HG03066 (cell line): ENCODE results near the gene GDE1.
A peak's percentile ranks its signal among the peaks of the same experiment; 100 is the strongest.
"Not testable (repeated sequence)": the region's sequence is repeated elsewhere in the genome, so short reads cannot be mapped to it uniquely, and the experiment has no call there.

Experiments
- ATAC-seq: cut with Tn5 transposase; IDR thresholded peaks from one replicate; pipeline ENCODE4 v1.9.1; 2021; ENCODE audit warnings: low read depth; ENCODE audit not compliant: unreplicated experiment

GDE1 gene

GRCh38 chr16:19521471-19522396 lies at the start of gene GDE1:
Gene GDE1, minus strand, starts transcription at chr16:19522098. Its CDS starts 134 bp downstream, at chr16:19521964.
- peak; percentile 72 for ATAC-seq

- ATAC-seq: no peak
These were observed 45.7 kb upstream of the GDE1 start for GRCh38 chr16:19567560-19567959.

GRCh38 chr16:19566362-19566761 lies 44.5 kb upstream of the GDE1 start:
- no peak for ATAC-seq

GRCh38 chr16:19563377-19563776 lies 41.5 kb upstream of the GDE1 start:
- no peak for ATAC-seq

GRCh38 chr16:19560078-19560477 lies 38.2 kb upstream of the GDE1 start:
- ATAC-seq: no peak

GRCh38 chr16:19559242-19559910 lies 37.5 kb upstream of the GDE1 start:
- ATAC-seq: no peak

- no peak for ATAC-seq
These were observed 34.3 kb upstream of the GDE1 start for GRCh38 chr16:19555938-19556771.

GRCh38 chr16:19555186-19555937 lies 33.5 kb upstream of the GDE1 start, which contains the start of gene VPS35L:
Gene VPS35L, plus strand, starts transcription at chr16:19555703. Its CDS starts 27 bp downstream, at chr16:19555730.
- peak; percentile 95 for ATAC-seq

- no peak for ATAC-seq
These were observed 27.8 kb upstream of the GDE1 start for GRCh38 chr16:19549673-19550072.

GRCh38 chr16:19548144-19548543 lies 26.2 kb upstream of the GDE1 start:
- ATAC-seq: no peak

GRCh38 chr16:19543278-19543996 lies 21.5 kb upstream of the GDE1 start:
- not testable (repeated sequence) for ATAC-seq

- no peak for ATAC-seq
These were observed 20.4 kb upstream of the GDE1 start for GRCh38 chr16:19542138-19542821.

GRCh38 chr16:19540241-19540970 lies 18.5 kb upstream of the GDE1 start:
- ATAC-seq: no peak

- ATAC-seq: no peak
These were observed 10.7 kb upstream of the GDE1 start for GRCh38 chr16:19532601-19533000.

- no peak for ATAC-seq
These were observed 6.8 kb upstream of the GDE1 start for GRCh38 chr16:19528666-19529065.

- ATAC-seq: no peak
These were observed 5.3 kb upstream of the GDE1 start for GRCh38 chr16:19527161-19527560.

GRCh38 chr16:19525385-19525723 lies 3.5 kb upstream of the GDE1 start:
- no peak for ATAC-seq
